SU-DHL-6 (cell line): ENCODE results near the gene SIGLEC12.

ENCODE experiments used
- EZH2phosphoT487 ChIP-seq: fragments of 200-600 bp; sonication (generic), shearing (Covaris generic); conservative IDR thresholded peaks from 2 replicates; pipeline ENCODE4 v1.6.1; 2018; ENCODE audit warnings: mild to moderate bottlenecking, antibody characterized with exemption, low read length, moderate library complexity, mixed read lengths
- TF ChIP-seq, protein P1 (sequence below): fragments of 200-600 bp; sonication (generic); IDR thresholded peaks from one replicate; pipeline ENCODE4 v1.5.1; 2017; ENCODE audit warnings: antibody characterized with exemption, mild to moderate bottlenecking, low read length, moderate library complexity; ENCODE audit not compliant: insufficient read depth, poor library complexity, severe bottlenecking

DNA sequence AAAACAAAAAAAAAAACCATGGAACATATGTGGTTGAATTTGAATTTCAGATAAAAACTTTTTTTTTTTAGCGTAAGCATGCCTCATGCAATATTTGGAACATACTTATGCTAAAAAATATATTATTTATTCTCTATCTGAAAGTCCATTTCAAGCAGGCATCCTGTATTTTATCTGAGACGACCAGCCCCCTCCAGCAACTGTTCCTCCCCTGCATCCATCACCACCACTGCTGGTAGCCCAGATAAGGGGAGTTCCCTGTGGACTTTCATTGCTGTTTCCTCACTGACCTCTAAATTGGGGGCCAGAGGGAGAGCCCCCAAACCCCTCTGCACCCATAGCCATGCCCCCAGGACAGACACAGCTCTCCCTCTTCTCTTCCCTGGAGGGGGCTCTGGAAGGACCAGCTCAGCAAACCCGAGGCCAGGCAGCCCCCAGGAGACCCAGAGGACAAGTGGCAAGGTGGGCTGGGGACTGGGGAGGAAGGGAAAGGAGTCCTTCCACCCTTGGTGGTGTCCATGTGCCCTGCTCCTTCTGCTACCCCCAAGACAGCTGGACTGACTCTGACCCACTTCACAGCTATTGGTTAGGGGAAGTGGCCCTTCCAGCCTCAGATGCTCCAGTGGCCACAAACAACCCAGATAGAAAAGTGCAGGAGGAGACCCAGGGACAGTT lies 6.6 kb upstream of the SIGLEC12 start:
- TF ChIP-seq, protein P1, sequence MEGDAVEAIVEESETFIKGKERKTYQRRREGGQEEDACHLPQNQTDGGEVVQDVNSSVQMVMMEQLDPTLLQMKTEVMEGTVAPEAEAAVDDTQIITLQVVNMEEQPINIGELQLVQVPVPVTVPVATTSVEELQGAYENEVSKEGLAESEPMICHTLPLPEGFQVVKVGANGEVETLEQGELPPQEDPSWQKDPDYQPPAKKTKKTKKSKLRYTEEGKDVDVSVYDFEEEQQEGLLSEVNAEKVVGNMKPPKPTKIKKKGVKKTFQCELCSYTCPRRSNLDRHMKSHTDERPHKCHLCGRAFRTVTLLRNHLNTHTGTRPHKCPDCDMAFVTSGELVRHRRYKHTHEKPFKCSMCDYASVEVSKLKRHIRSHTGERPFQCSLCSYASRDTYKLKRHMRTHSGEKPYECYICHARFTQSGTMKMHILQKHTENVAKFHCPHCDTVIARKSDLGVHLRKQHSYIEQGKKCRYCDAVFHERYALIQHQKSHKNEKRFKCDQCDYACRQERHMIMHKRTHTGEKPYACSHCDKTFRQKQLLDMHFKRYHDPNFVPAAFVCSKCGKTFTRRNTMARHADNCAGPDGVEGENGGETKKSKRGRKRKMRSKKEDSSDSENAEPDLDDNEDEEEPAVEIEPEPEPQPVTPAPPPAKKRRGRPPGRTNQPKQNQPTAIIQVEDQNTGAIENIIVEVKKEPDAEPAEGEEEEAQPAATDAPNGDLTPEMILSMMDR, result no peak
- TF ChIP-seq EZH2phosphoT487, result no peak
